T47D (cell line): ENCODE data around the gene TNFRSF4.
A peak's percentile ranks its signal among the peaks of the same experiment; 100 is the strongest.
"Not testable (repeated sequence)": the region's sequence is repeated elsewhere in the genome, so short reads cannot be mapped to it uniquely, and the experiment has no call there.

ENCODE experiments used
- DNase-seq, 2 experiments: peaks; one replicate each; pipeline versions ENCODE4 v3.0.0 to v3.0.0-alpha.2; 2011 to 2012; ENCODE audit warnings: low read depth in 1 of 2, low spot score in 1 of 2
- JUND ChIP-seq: IDR thresholded peaks from 2 replicates; pipeline ENCODE4 v1.6.1; 2012; ENCODE audit warnings: low read depth
- in situ Hi-C: cut with HindIII; loops from 2 replicates; pipeline ENCODE4 v1.10.0; 2016; ENCODE audit warnings: low sequenced_read_pairs, low pct_unique_long_range_greater_than_20kb

Gene TNFRSF4

DNA sequence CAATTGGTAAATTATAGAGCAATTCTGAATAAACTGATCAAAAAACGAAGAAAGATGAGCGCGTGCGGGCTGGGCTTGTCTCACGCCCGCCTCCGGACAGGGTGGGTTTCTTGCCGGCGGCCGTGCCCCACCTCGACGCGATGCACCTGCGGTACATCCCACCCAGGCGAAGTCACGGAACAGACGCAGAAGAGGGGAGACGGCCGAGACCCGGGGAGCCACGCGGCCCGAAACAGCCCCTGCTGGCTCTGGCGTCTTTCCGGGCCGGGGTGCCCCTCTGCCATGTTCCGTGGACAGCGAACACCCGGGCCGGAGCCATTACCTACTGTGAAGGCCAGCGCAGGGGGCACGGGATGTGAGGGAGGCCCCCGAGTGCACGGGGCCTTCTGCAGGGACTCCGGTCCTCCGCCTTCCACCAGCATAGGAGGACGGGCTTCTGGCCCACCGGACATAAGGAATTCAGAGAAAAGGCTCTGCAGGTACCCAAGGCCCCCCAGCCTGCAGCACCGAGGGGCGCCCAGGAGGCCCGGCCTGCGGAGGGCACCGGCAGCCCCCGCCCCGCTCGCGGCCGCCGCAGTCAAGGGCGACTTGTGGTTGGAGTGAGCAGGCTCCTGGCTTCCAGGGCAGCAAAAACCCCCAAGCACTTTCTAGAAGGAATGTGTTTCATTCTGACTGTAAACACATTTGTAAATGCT, 40.2 kb upstream of the TNFRSF4 start:
- in situ Hi-C loops = no loop called here
- TF ChIP-seq JUND = no peak
- no peak for DNase-seq

- in situ Hi-C loops = no loop called here
- no peak for TF ChIP-seq JUND
- no peak for DNase-seq
Measured at GRCh38 chr1:1253314-1253713, 39.4 kb upstream of the TNFRSF4 start.

DNA sequence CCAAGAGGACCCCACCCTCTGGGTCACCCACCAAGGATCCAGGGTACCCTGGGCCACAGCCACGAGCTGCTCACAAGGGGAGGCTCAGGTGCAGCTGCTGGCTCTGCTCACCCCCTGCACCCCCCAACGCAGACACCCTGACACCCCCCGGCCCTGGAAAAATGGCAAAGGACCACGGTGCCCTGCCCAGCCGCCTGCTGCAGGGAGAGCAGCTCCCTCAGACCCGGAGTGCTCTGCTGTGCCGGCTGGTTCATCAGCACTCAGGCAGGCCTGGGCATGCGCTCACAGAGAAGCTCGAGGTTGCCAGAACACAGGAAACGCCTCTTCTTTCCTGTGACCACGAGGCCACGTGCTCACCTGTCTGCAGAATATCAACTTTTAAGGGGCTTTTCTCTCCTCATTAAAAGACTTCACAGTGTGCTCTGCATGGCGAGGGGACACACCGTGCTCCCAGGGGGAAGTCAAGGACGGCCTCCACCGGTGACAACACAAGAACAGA, 36.9 kb upstream of the TNFRSF4 start:
- peak in 1 of 2 experiments; percentile 44 for DNase-seq
- in situ Hi-C loops = no loop called here
- TF ChIP-seq JUND = no peak

- in situ Hi-C loops, DNase-seq: not testable (repeated sequence)
Measured at GRCh38 chr1:1248009-1248913, 34.3 kb upstream of the TNFRSF4 start.

DNA sequence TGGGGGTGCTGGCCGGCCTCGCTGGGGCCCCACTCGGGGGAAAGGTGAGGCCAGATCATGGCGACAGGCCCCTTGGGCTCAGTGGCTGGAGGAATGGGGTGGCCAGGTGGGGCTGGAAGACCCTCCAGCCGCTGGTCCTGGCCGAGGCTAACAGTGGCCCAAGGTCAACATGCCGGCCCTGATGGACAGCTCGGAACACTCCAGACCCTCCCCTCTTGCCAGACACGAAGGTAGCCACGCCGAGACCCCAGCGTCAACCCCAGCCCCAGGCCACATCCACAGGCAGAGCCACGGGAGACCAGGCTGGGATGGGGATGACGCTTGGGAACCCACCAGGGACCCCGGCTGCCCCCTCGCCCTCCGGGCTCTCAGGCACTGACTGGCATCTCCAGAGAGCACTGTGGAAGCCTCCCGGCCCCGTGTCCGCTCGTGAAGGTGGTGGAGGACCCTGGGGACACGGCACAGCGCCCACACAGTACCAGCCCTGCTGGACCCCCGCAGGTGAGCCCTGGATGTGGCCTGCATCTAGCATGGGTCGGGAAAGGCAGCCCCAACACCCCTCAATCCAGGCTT, 33.5 kb upstream of the TNFRSF4 start:
- DNase-seq = no peak
- no peak for TF ChIP-seq JUND
- in situ Hi-C loops = no loop called here

GRCh38 chr1:1246577-1247340, 32.8 kb upstream of the TNFRSF4 start, which contains the start of gene C1QTNF12:
Gene C1QTNF12 (minus strand): TSS chr1:1246722. CDS start chr1:1246690, 32 bp downstream.
- no peak for DNase-seq
- in situ Hi-C loops = no loop called here
- no peak for TF ChIP-seq JUND

DNA sequence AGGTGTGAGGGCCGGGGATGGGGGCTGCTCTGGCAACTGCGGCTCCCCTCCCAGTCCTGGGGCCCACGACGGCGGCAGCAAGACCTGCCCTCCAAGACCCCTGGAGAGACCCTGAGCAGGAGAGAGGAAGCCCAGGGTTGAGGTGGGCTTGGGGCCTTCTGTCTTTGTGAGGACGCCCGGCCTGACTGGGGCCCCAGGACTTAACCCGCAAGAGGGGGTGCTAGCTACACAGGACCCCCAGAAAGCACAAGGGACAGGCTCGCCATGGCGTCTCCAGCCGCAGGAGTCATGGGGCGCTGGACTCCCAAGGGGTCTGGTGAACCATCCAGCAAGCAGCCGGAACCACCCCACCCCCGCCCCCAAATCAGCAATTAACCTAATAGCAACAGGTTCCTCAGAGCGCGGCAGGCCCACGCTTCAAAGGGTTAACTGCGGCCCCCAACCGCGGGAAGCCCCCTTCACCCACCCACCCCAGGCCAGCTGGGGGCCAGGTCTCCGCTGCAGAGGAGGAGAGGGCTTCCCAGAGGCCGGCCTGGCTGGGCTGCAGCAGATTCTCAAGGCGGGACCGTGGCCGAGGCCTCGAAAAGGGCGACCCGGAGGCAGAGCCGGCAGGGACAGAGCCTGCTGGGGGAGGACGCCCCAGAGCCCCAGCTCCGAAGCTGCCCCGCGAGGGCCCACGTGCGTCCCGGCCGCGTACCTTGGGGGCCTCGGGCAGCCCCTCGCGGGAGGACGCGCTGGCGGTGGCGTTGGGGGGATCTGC, 32.0 kb upstream of the TNFRSF4 start:
- in situ Hi-C loops = no loop called here
- no peak for TF ChIP-seq JUND
- DNase-seq = no peak

- in situ Hi-C loops = no loop called here
- TF ChIP-seq JUND = no peak
- DNase-seq = no peak
Measured at GRCh38 chr1:1245178-1245816, 31.3 kb upstream of the TNFRSF4 start.

DNA sequence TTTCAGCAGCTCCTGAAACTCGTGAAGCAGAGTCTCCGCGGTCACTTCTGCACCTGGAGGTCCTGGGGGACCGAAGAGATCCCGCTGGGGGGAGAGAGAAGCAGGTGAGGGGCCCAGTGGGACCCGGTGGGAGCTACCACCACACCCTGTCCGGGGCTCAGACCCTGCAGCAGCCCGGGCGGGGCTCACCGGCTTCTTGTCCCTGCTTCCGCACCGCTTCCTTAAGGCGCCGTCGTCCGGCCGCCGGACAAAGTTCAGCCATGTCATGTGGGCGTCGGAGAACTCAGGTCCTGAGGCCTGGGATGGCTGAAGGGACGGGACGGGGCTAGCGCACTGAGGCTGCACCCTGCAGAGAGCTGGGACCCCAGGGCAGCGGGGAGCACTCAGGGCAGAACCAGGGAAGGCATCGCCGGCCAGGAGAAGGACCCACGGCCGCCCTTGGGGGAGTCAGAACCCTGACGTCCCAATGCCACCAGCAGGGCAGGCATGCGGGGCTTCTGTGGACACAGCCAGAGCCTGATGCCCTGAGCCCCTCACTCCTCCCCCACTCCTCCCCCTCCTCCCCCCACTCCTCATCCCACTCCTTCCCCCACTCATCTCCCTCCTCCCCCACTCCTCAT, 30.3 kb upstream of the TNFRSF4 start:
- in situ Hi-C loops = no loop called here
- no peak for TF ChIP-seq JUND
- DNase-seq = no peak

- no peak for TF ChIP-seq JUND
- in situ Hi-C loops = no loop called here
- DNase-seq = no peak
Measured at GRCh38 chr1:1243807-1244191, 29.8 kb upstream of the TNFRSF4 start.

- TF ChIP-seq JUND = no peak
- in situ Hi-C loops = no loop called here
- DNase-seq = no peak
Measured at GRCh38 chr1:1243266-1243660, 29.3 kb upstream of the TNFRSF4 start.
